Transverse colon (tissue), 4 donors: Measurements from ENCODE around the gene KCNJ2. TPM values are rescaled to one million over a fixed set of nuclear protein-coding genes. Genes with fewer than 3 reads are reported as not detected.

Experiments used
- DNase-seq: peaks from one replicate; pipeline ENCODE4 v3.0.0-alpha.2; 2019
- H3K27ac ChIP-seq, 4 donors: fragments of 200-600 bp; sonication (generic); 2 replicates each; pipeline ENCODE4 v1.5.1; 2016 to 2018; ENCODE audit warnings: inconsistent platforms in 4 of 4
- H3K27me3 ChIP-seq: fragments of 200-600 bp; sonication (generic); 2 replicates; pipeline ENCODE4 v1.5.1; 2017; ENCODE audit warnings: inconsistent platforms
- H3K36me3 ChIP-seq, 4 donors: fragments of 200-600 bp; sonication (generic); 2 replicates each; pipeline ENCODE4 v1.5.1; 2017 to 2019; ENCODE audit warnings: inconsistent platforms in 4 of 4
- H3K4me1 ChIP-seq, 4 donors: fragments of 200-600 bp; sonication (generic); 2 replicates each; pipeline ENCODE4 v1.5.1; 2017 to 2020; ENCODE audit warnings: inconsistent platforms in 4 of 4
- H3K4me3 ChIP-seq, 4 donors: fragments of 200-600 bp; sonication (generic); 1 replicate in 1 of 4; 2 replicates in 3 of 4; pipeline versions ENCODE4 v1.5.1 to v1.6.1; 2017 to 2019; ENCODE audit warnings: inconsistent platforms in 4 of 4
- H3K9me3 ChIP-seq, 2 donors: fragments of 200-600 bp; sonication (generic); 2 replicates each; pipeline ENCODE4 v1.5.1; 2017 to 2019; ENCODE audit warnings: inconsistent platforms in 2 of 2
- CTCF ChIP-seq, 5 experiments: fragments of 200-600 bp in 3 of 5; fragments of 450-650 bp in 2 of 5; sonication (generic) in 3 of 5; IDR thresholded peaks; 1 replicate in 2 of 5; 2 replicates in 3 of 5; pipeline ENCODE4 v1.5.1; 2016 to 2017; ENCODE audit warnings: antibody characterized with exemption in 5 of 5, inconsistent platforms in 3 of 5, mild to moderate bottlenecking in 2 of 5, moderate library complexity in 1 of 5
- EP300 ChIP-seq: sonication (generic); formaldehyde crosslinking; IDR thresholded peaks from one replicate; pipeline ENCODE4 v1.6.1; 2017; ENCODE audit warnings: antibody characterized with exemption, low read depth
- POLR2A ChIP-seq: fragments of 450-650 bp; IDR thresholded peaks from one replicate; pipeline ENCODE4 v1.6.1; 2016; ENCODE audit warnings: antibody characterized with exemption, mild to moderate bottlenecking, moderate library complexity
- POLR2AphosphoS5 ChIP-seq, 3 donors: sonication (generic); formaldehyde crosslinking; IDR thresholded peaks; one replicate each; pipeline ENCODE4 v1.6.1; 2016; ENCODE audit warnings: antibody characterized with exemption in 3 of 3
- WGBS, 2 donors: methylation state at CpG; one replicate each; pipeline ENCODE4 v1.1.5; 2018; ENCODE audit warnings: low coverage in 1 of 2; 5-methylcytosine and 5-hydroxymethylcytosine counted together
- in situ Hi-C, 4 donors: fragments of 200-750 bp; cut with MboI; loops; one replicate each; pipeline versions ENCODE4 v1.15.0 to v1.15.1; 2017; ENCODE audit warnings: low sequenced_read_pairs in 3 of 4, low pct_ligation_motif_present in 1 of 4, low pct_unique_long_range_greater_than_20kb in 1 of 4
- intact Hi-C: fragments of 100-400 bp; cut with DNase I; formaldehyde crosslinking; loops from one replicate; pipeline ENCODE4 v1.15.1; 2023; ENCODE audit warnings: low total_unique reads
- total RNA-seq, 4 donors: library from RNA; depleted of rRNA; stranded (reverse); fragments of >200 nt; gene quantifications; one replicate each; pipeline ENCODE4 v1.1.0, GENCODE V29; 2016

Gene KCNJ2
- total RNA-seq, 4 donors from 2014 or later, result 15.4 to 37.4 (median 19.7) TPM

GRCh38 chr17:70128727-70129238 lies 40.5 kb upstream of the KCNJ2 start:
- Histone ChIP-seq H3K4me3 (no peak overlapping the region), H3K27me3 (no peaks in the 10 kb centered on the region), H3K9me3 (no peaks in the 10 kb centered on the region), H3K36me3 (no peaks in the 10 kb centered on the region), H3K27ac (no peak overlapping the region), H3K4me1 (peaks cover 0 to 6% (median 1%) of the 10 kb centered on the region in 4 donors)
- TF ChIP-seq POLR2A (no peak), CTCF (IDR thresholded peaks at IDR 0.05) (no peak), EP300 (no peak), POLR2AphosphoS5 (IDR thresholded peaks at IDR 0.05) (no peak)
- intact Hi-C loops, result no loop called here
- WGBS, 2 donors, result 82 to 94% methylated on average over 2 to 23 of the region's 23 CpGs
- DNase-seq, result no peak
- in situ Hi-C loops, result no loop called here

- 62 to 66% methylated on average over 2 to 3 of the region's 3 CpGs for WGBS, 2 donors
- in situ Hi-C loops, result no loop called here
- no peak for TF ChIP-seq CTCF (IDR thresholded peaks at IDR 0.05)
- TF ChIP-seq EP300, result no peak
- no peak for TF ChIP-seq POLR2A
- TF ChIP-seq POLR2AphosphoS5 (IDR thresholded peaks at IDR 0.05), result no peak
- Histone ChIP-seq H3K27me3 (no peaks in the 10 kb centered on the region), H3K36me3 (no peaks in the 10 kb centered on the region), H3K9me3 (no peaks in the 10 kb centered on the region), H3K4me3 (no peak overlapping the region), H3K27ac (no peak overlapping the region), H3K4me1 (no peaks in the 10 kb centered on the region)
- intact Hi-C loops, result loop anchor here (10.0 kb wide), 1 partner anchor 525 kb away; no protein-coding TSS in a partner anchor
- DNase-seq, result no peak
Measured at GRCh38 chr17:70130289-70130688, 39.0 kb upstream of the KCNJ2 start.

- H3K36me3 ChIP-seq, result no peaks in the 10 kb centered on the region
- TF ChIP-seq POLR2A (no peak), POLR2AphosphoS5 (IDR thresholded peaks at IDR 0.05) (no peak), CTCF (IDR thresholded peaks at IDR 0.05) (no peak), EP300 (no peak)
- WGBS, 2 donors, result 94 to 96% methylated on average over 3 to 11 of the region's 11 CpGs
- peaks cover 3 to 16% (median 11%) of the 10 kb centered on the region in 4 donors for H3K4me1 ChIP-seq
- H3K9me3 ChIP-seq, result no peaks in the 10 kb centered on the region
- intact Hi-C loops, result loop anchor here (10.0 kb wide), 1 partner anchor 528 kb away; no protein-coding TSS in a partner anchor
- in situ Hi-C loops, result no loop called here
- H3K4me3 ChIP-seq, result no peak overlapping the region
- no peaks in the 10 kb centered on the region for H3K27me3 ChIP-seq
- no peak overlapping the region for H3K27ac ChIP-seq
- no peak for DNase-seq
Measured at GRCh38 chr17:70132505-70132904, 36.8 kb upstream of the KCNJ2 start.

GRCh38 chr17:70134042-70134441 lies 35.3 kb upstream of the KCNJ2 start:
- WGBS, 2 donors, result 80 to 81% methylated on average over 7 to 8 of the region's 8 CpGs
- peaks cover 3 to 31% (median 17%) of the 10 kb centered on the region in 4 donors for H3K4me1 ChIP-seq
- in situ Hi-C loops (no loop called here), intact Hi-C loops (loop anchor here (10.0 kb wide), 1 partner anchor 529 kb away; no protein-coding TSS in a partner anchor)
- no peak for DNase-seq
- H3K27me3 ChIP-seq, result no peaks in the 10 kb centered on the region
- no peak overlapping the region for H3K27ac ChIP-seq
- no peaks in the 10 kb centered on the region for H3K36me3 ChIP-seq
- H3K9me3 ChIP-seq, result no peaks in the 10 kb centered on the region
- no peak for TF ChIP-seq EP300
- no peak for TF ChIP-seq CTCF (IDR thresholded peaks at IDR 0.05)
- TF ChIP-seq POLR2A, result no peak
- TF ChIP-seq POLR2AphosphoS5 (IDR thresholded peaks at IDR 0.05), result no peak
- H3K4me3 ChIP-seq, result no peak overlapping the region
